HL-60/S4 treated with phorbol 12-myristate 13-acetate at 8.2 ng/mL for 4 days and 3 days (cell line): ENCODE results near the gene EIF4E3.

Source experiments
- in situ Hi-C: fragments of 300-500 bp; cut with MboI; formaldehyde crosslinking; loops from 2 replicates; pipeline ENCODE4 v1.15.0; 2022; ENCODE audit warnings: low sequenced_read_pairs

The EIF4E3 gene

GRCh38 chr3:71652781-71653413 is 72.3 kb downstream of the EIF4E3 start:
- in situ Hi-C loops = loop anchor here (25.0 kb wide), 1 partner anchor 1116 kb away; no protein-coding TSS in a partner anchor

- in situ Hi-C loops = loop anchor here (25.0 kb wide), 1 partner anchor 1114 kb away; no protein-coding TSS in a partner anchor
Measured at GRCh38 chr3:71651625-71652024, 73.6 kb downstream of the EIF4E3 start.

GRCh38 chr3:71650372-71650771 is 74.8 kb downstream of the EIF4E3 start:
- in situ Hi-C loops = loop anchor here (25.0 kb wide), 1 partner anchor 1113 kb away; no protein-coding TSS in a partner anchor

- in situ Hi-C loops = loop anchor here (25.0 kb wide), 1 partner anchor 1112 kb away; no protein-coding TSS in a partner anchor
Measured at GRCh38 chr3:71649757-71650156, 75.4 kb downstream of the EIF4E3 start.

GRCh38 chr3:71647751-71648150 is 77.5 kb downstream of the EIF4E3 start:
- in situ Hi-C loops = no loop called here

- in situ Hi-C loops = no loop called here
Measured at GRCh38 chr3:71646971-71647370, 78.2 kb downstream of the EIF4E3 start.

GRCh38 chr3:71645140-71645539 is 80.1 kb downstream of the EIF4E3 start:
- in situ Hi-C loops = no loop called here

GRCh38 chr3:71641674-71642073 is 83.5 kb downstream of the EIF4E3 start:
- in situ Hi-C loops = no loop called here

GRCh38 chr3:71640331-71640983 is 84.7 kb downstream of the EIF4E3 start:
- in situ Hi-C loops = no loop called here

GRCh38 chr3:71636482-71636881 is 88.7 kb downstream of the EIF4E3 start:
- in situ Hi-C loops = no loop called here

GRCh38 chr3:71636001-71636400 is 89.2 kb downstream of the EIF4E3 start:
- in situ Hi-C loops = no loop called here

GRCh38 chr3:71634671-71635070 is 90.5 kb downstream of the EIF4E3 start:
- in situ Hi-C loops = no loop called here

GRCh38 chr3:71629711-71630110 is 95.5 kb downstream of the EIF4E3 start:
- in situ Hi-C loops = no loop called here

- in situ Hi-C loops = no loop called here
Measured at GRCh38 chr3:71629289-71629688, 95.9 kb downstream of the EIF4E3 start.

- in situ Hi-C loops = no loop called here
Measured at GRCh38 chr3:71628522-71628921, 96.7 kb downstream of the EIF4E3 start.

GRCh38 chr3:71625676-71626075 is 99.5 kb downstream of the EIF4E3 start:
- in situ Hi-C loops = no loop called here
